DND-41 (cell line): ENCODE results near the gene ADCK2.
"Not testable (repeated sequence)": the region's sequence is repeated elsewhere in the genome, so short reads cannot be mapped to it uniquely, and the experiment has no call there.

Experiments
- ATAC-seq: fragments of 200-7000 bp; cut with Tn5 transposase; 3 replicates; pipeline ENCODE4 v1.9.1; 2021; ENCODE audit warnings: low read depth; ENCODE audit not compliant: insufficient read depth
- DNase-seq: peaks from one replicate; pipeline ENCODE4 v3.0.0-alpha.2; 2020
- H2AFZ ChIP-seq: 2 replicates; pipeline ENCODE4 v1.6.0; 2012; ENCODE audit warnings: low read depth, low read length
- H3K27ac ChIP-seq: 2 replicates; pipeline ENCODE4 v1.5.1; 2012; ENCODE audit warnings: low read length, inconsistent platforms
- H3K27me3 ChIP-seq: fragments of 200-600 bp; sonication (generic); 2 replicates; pipeline ENCODE4 v1.6.0; 2012; ENCODE audit warnings: low read length, mild to moderate bottlenecking, inconsistent platforms; ENCODE audit not compliant: insufficient read depth, poor library complexity
- H3K36me3 ChIP-seq: 2 replicates; pipeline ENCODE4 v1.5.1; 2012; ENCODE audit warnings: low read length, inconsistent platforms; ENCODE audit not compliant: insufficient read depth
- H3K4me1 ChIP-seq: 2 replicates; pipeline ENCODE4 v1.5.1; 2012; ENCODE audit warnings: mild to moderate bottlenecking, low read length; ENCODE audit not compliant: insufficient read depth
- H3K4me2 ChIP-seq: 2 replicates; pipeline ENCODE4 v1.6.0; 2012; ENCODE audit warnings: mild to moderate bottlenecking, moderate library complexity, low read length, inconsistent platforms; ENCODE audit not compliant: insufficient read depth
- H3K4me3 ChIP-seq, 2 experiments: fragments of 200-600 bp in 1 of 2; shearing (Covaris generic) in 1 of 2; 2 replicates each; pipeline ENCODE4 v1.5.1; 2012 to 2016; ENCODE audit warnings: inconsistent platforms in 2 of 2, low read length in 2 of 2, mild to moderate bottlenecking in 2 of 2, low read depth in 1 of 2, moderate library complexity in 1 of 2
- H3K79me2 ChIP-seq: 2 replicates; pipeline ENCODE4 v1.6.0; 2012; ENCODE audit warnings: low read length, inconsistent platforms; ENCODE audit not compliant: insufficient read depth
- H3K9ac ChIP-seq: 2 replicates; pipeline ENCODE4 v1.6.0; 2012; ENCODE audit warnings: low read depth, mild to moderate bottlenecking, inconsistent platforms, low read length, moderate library complexity
- H3K9me3 ChIP-seq: 2 replicates; pipeline ENCODE4 v1.5.1; 2012; ENCODE audit warnings: low read length, moderate library complexity, mild to moderate bottlenecking, inconsistent platforms; ENCODE audit not compliant: insufficient read depth, severe bottlenecking
- H4K20me1 ChIP-seq: 2 replicates; pipeline ENCODE4 v1.6.0; 2012; ENCODE audit warnings: low read length; ENCODE audit not compliant: insufficient read depth
- CTCF ChIP-seq: IDR thresholded peaks from 2 replicates; pipeline ENCODE4 v1.5.1; 2012; ENCODE audit warnings: borderline replicate concordance, low read length, moderate library complexity, mild to moderate bottlenecking; ENCODE audit not compliant: poor library complexity, severe bottlenecking; ENCODE audit errors: extremely low read depth
- EZH2 ChIP-seq: IDR thresholded peaks from 3 replicates; pipeline ENCODE4 v1.6.1; 2012; ENCODE audit warnings: borderline replicate concordance, low read depth, mild to moderate bottlenecking, moderate library complexity, low read length, inconsistent platforms; ENCODE audit not compliant: severe bottlenecking

The ADCK2 gene

DNA sequence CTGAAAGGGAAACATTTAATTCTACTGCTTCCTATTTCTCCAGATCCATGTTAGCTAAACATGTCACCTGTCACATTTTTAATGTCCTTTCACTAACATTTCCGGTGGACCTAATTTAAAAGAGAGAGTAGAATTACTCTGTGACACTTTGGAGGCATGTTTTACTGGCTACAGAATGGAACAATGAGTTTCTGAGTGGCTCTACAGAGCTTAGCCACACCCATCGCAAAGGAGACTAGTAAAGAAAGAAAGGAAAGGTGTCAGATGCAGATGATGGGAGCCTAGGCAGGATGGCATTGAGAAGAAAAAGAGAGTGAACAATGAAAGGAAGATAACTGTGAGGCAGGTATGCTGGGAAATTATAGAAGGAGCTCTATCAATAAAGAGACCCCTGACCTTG lies 59.7 kb downstream of the ADCK2 start:
- no peak overlapping the region for H3K4me3 ChIP-seq
- H3K4me2 ChIP-seq = no peak overlapping the region
- no peak overlapping the region for H2AFZ ChIP-seq
- H3K4me1 ChIP-seq = no peaks in the 10 kb centered on the region
- H4K20me1 ChIP-seq = no peaks in the 10 kb centered on the region
- ATAC-seq (no peak), DNase-seq (no peak)
- H3K9me3 ChIP-seq = no peaks in the 10 kb centered on the region
- peaks cover 19% of the 10 kb centered on the region for H3K36me3 ChIP-seq
- no peaks in the 10 kb centered on the region for H3K79me2 ChIP-seq
- no peak overlapping the region for H3K27ac ChIP-seq
- TF ChIP-seq EZH2 (no peak), CTCF (no peak)
- H3K27me3 ChIP-seq = no peaks in the 10 kb centered on the region
- H3K9ac ChIP-seq = no peak overlapping the region

DNA sequence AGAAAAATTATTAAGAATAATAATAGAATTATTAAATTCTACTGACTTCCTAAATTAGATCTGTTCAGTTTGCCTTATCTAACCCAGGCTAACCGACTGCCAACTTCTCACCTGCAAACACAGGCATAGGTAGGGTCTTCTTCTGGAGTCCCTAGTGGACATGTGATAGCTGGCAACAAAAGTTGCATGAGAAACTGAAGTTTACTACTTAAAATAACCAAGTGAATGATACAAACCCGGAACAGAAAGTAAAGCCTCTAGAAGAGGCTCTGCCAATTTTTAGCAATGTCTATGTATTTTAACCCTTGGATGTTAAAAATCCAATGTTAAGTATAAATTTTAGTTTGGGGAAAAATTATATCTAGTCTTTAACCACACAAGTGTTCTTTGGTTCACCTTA lies 61.4 kb downstream of the ADCK2 start:
- ATAC-seq (no peak), DNase-seq (no peak)
- TF ChIP-seq EZH2 = no peak
- no peak for TF ChIP-seq CTCF
- Histone ChIP-seq H3K79me2 (no peaks in the 10 kb centered on the region), H3K27me3 (no peaks in the 10 kb centered on the region), H2AFZ (no peak overlapping the region), H3K4me3 (no peak overlapping the region), H3K27ac (no peak overlapping the region), H3K9me3 (no peaks in the 10 kb centered on the region), H3K4me1 (no peaks in the 10 kb centered on the region), H3K36me3 (peaks cover 29% of the 10 kb centered on the region), H4K20me1 (no peaks in the 10 kb centered on the region), H3K4me2 (no peak overlapping the region), H3K9ac (no peak overlapping the region)

DNA sequence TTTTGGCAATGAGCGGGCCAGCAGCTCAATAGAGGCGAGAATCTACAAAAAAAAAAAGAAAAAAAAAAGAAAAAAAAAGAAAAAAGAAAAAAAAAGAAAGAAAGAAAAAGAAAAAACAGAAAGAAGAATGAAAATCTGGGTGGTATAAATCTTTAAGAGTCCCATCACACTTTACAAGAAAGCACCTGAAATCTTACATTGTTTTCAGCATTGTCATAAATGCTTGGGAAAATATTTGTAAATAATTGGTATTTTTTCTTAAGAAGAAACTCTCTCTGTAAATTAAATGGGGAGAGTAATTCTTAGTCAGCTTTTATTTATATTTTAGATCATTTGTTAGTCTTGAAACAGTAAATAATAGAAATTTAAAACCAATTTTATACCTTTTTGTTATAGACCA lies 62.0 kb downstream of the ADCK2 start:
- DNase-seq (no peak), ATAC-seq (no peak)
- no peaks in the 10 kb centered on the region for H3K27me3 ChIP-seq
- H3K9me3 ChIP-seq = no peaks in the 10 kb centered on the region
- H3K9ac ChIP-seq = no peak overlapping the region
- peaks cover 31% of the 10 kb centered on the region for H3K36me3 ChIP-seq
- H3K4me2 ChIP-seq = no peak overlapping the region
- H3K27ac ChIP-seq = no peak overlapping the region
- H3K4me1 ChIP-seq = no peaks in the 10 kb centered on the region
- no peak overlapping the region for H3K4me3 ChIP-seq
- H3K79me2 ChIP-seq = no peaks in the 10 kb centered on the region
- no peak overlapping the region for H2AFZ ChIP-seq
- no peak for TF ChIP-seq EZH2
- no peak for TF ChIP-seq CTCF
- no peaks in the 10 kb centered on the region for H4K20me1 ChIP-seq

DNA sequence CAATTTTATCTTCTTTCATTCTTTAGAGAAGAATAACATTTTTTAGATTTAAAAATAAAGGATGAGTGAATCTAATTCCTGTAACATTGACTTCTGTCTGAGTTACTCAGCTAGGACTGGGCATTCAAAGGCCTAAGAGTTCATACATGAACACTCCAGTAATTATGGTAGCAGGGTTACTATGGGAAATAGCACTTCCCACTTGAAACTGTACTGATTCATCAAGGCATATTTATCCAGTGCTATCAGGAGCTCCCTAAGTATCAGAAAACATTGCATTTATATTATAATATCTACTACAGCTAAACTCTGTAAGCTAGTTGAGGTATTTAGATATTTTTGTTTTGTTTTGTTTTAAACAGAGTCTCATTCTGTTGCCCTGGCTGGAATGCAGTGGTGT lies 65.5 kb downstream of the ADCK2 start:
- Histone ChIP-seq H3K9ac (no peak overlapping the region), H3K9me3 (no peaks in the 10 kb centered on the region), H3K27me3 (no peaks in the 10 kb centered on the region), H3K4me3 (no peak overlapping the region), H3K4me2 (no peak overlapping the region), H3K4me1 (no peaks in the 10 kb centered on the region), H3K36me3 (peaks cover 29% of the 10 kb centered on the region), H2AFZ (no peak overlapping the region), H3K27ac (no peak overlapping the region), H3K79me2 (no peaks in the 10 kb centered on the region), H4K20me1 (no peaks in the 10 kb centered on the region)
- ATAC-seq = no peak
- DNase-seq = no peak
- TF ChIP-seq EZH2 = no peak

- peaks cover 25% of the 10 kb centered on the region for H3K36me3 ChIP-seq
- not testable (repeated sequence) for H3K27me3 ChIP-seq, H4K20me1 ChIP-seq, H3K9me3 ChIP-seq, H3K79me2 ChIP-seq, H3K4me1 ChIP-seq, H2AFZ ChIP-seq, H3K4me2 ChIP-seq, DNase-seq, H3K4me3 ChIP-seq, ATAC-seq, H3K9ac ChIP-seq, H3K27ac ChIP-seq
Observed at GRCh38 chr7:140743255-140743654, 70.5 kb downstream of the ADCK2 start.
